ENCODE results near the gene COMTD1.

DNA sequence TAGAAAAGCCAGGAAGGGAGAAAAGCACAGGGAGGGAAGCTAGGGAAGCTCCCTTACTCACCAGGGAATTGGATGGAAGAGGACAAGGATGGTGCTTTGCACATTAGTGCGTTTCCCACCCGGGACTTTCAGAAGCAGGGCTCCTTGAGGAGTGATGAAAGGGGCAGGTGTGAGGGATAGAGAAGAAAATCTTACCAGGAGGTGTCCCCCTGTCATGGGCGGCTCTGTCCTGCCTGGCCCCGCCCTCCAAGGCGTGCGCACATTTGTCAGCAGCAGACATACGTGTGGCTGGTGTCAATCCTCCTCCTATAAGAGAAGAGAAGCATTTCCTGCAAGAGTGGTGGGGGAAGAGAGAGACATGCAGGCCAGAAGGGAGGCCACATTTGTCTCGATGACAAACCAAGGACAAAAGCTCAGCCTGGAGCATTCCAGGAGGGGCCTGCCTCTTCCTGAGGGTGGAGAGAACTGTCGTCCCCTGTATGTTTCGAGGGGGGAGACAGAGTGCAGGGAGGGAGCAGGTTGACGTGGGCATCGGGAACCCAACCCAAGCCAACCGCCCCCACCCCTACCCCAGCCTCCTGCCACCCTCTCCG lies 47.4 kb upstream of the COMTD1 start:
- TF ChIP-seq, protein P1, sequence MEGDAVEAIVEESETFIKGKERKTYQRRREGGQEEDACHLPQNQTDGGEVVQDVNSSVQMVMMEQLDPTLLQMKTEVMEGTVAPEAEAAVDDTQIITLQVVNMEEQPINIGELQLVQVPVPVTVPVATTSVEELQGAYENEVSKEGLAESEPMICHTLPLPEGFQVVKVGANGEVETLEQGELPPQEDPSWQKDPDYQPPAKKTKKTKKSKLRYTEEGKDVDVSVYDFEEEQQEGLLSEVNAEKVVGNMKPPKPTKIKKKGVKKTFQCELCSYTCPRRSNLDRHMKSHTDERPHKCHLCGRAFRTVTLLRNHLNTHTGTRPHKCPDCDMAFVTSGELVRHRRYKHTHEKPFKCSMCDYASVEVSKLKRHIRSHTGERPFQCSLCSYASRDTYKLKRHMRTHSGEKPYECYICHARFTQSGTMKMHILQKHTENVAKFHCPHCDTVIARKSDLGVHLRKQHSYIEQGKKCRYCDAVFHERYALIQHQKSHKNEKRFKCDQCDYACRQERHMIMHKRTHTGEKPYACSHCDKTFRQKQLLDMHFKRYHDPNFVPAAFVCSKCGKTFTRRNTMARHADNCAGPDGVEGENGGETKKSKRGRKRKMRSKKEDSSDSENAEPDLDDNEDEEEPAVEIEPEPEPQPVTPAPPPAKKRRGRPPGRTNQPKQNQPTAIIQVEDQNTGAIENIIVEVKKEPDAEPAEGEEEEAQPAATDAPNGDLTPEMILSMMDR (IDR thresholded peaks at IDR 0.05; ENCODE audit: low read depth, low read length, poor library complexity, severe bottlenecking), result no peak
- no peak for TF ChIP-seq EZH2phosphoT487 (IDR thresholded peaks at IDR 0.05; ENCODE audit: borderline replicate concordance, low read length)

Data from DOHH2 (cell line).